Measurements from ENCODE around the gene CPOX. TPM values are rescaled to one million over a fixed set of nuclear protein-coding genes. Genes with fewer than 3 reads are reported as not detected.

The CPOX gene
- total and polyA plus RNA-seq, 10 of the 15 experiments (the other 5 are each of a cell fraction or from before 2014, with no cell fraction given): 40.7 to 72.6 (median 64.5) TPM

- Histone ChIP-seq H3K79me2 (ENCODE audit: control insufficient read depth, insufficient read depth, low read length) (peaks cover 37% of the 10 kb centered on the region), H3K36me3 (ENCODE audit: control insufficient read depth in 2 of 2, insufficient read depth in 2 of 2, low read length in 1 of 2) (peaks cover 7 to 41% of the 10 kb centered on the region in 2 experiments), H3K4me1 (ENCODE audit: control insufficient read depth, insufficient read depth, low read length) (no peaks in the 10 kb centered on the region), H3K27ac (ENCODE audit: control insufficient read depth, insufficient read depth) (no peak overlapping the region), H2AFZ (ENCODE audit: control insufficient read depth, low read depth, low read length) (no peak overlapping the region), H3K27me3 (replicated peaks in 1 of 2; ENCODE audit: control insufficient read depth in 2 of 2, insufficient read depth in 2 of 2, low read length in 1 of 2) (no peaks in the 10 kb centered on the region), H3K9me3 (replicated peaks; ENCODE audit: control insufficient read depth, insufficient read depth, low read length) (no peaks in the 10 kb centered on the region; the same call in 2 of the 3 replicates), H3K9ac (ENCODE audit: control insufficient read depth, insufficient read depth, low read length) (no peak overlapping the region), H3K4me2 (ENCODE audit: control insufficient read depth, insufficient read depth) (no peak overlapping the region), H4K20me1 (ENCODE audit: control insufficient read depth, insufficient read depth) (no peaks in the 10 kb centered on the region; the same call in 1 of the 2 replicates), H3K4me3 (no peak overlapping the region)
- DNase-seq (ENCODE audit: low read depth, low spot score) (no peak), FAIRE-seq (no peak), ATAC-seq (no peak)
- SMC1A ChIA-PET (ENCODE audit: uncharacterized antibody, unreplicated experiment): interaction anchor here (0.9 to 1.7 kb wide), 7 partner anchors 9 to 252 kb away, joined by 3 to 10 read pairs (median 3); no protein-coding TSS in a partner anchor
- no TSS peak for BruUV-seq (replicated peaks)
- TF ChIP-seq KLF5 (IDR thresholded peaks at IDR 0.05; ENCODE audit: partially characterized antibody) (no peak), YBX1 (IDR thresholded peaks at IDR 0.05) (no peak), CBX5 (IDR thresholded peaks at IDR 0.05; ENCODE audit: low read depth) (no peak), RUNX3 (IDR thresholded peaks at IDR 0.05; ENCODE audit: low read length) (no peak)
- POLR2A ChIA-PET: no interaction called here
- in situ Hi-C loops (cut with MboI) (no loop called here), intact Hi-C loops (cut with micrococcal nuclease; ENCODE audit: unreplicated experiment) (no loop called here)
- 100% methylated on average over 1 of the region's 1 CpG for WGBS (ENCODE audit: insufficient coverage, insufficient replicate concordance, low lambda C conversion rate, missing lambda C conversion rate)
- CTCF ChIA-PET: interaction anchor here (0.8 to 2.6 kb wide), 6 partner anchors 10 to 253 kb away, joined by 3 to 14 read pairs (median 4); no protein-coding TSS in a partner anchor
- RAD21 ChIA-PET (ENCODE audit: unreplicated experiment): interaction anchor here (1.2 kb wide), 1 partner anchor 7 kb away, joined by 5 read pairs; no protein-coding TSS in a partner anchor
These were observed 11.4 kb downstream of the CPOX start for GRCh38 chr3:98582042-98582441.

- Histone ChIP-seq H3K27ac (ENCODE audit: control insufficient read depth, insufficient read depth) (no peak overlapping the region), H3K9me3 (replicated peaks; ENCODE audit: control insufficient read depth, insufficient read depth, low read length) (no peaks in the 10 kb centered on the region; the same call in 2 of the 3 replicates), H3K9ac (ENCODE audit: control insufficient read depth, insufficient read depth, low read length) (no peak overlapping the region), H2AFZ (ENCODE audit: control insufficient read depth, low read depth, low read length) (no peak overlapping the region), H3K4me3 (no peak overlapping the region), H3K4me1 (ENCODE audit: control insufficient read depth, insufficient read depth, low read length) (no peaks in the 10 kb centered on the region), H3K4me2 (ENCODE audit: control insufficient read depth, insufficient read depth) (0 out of 2 replicates have a peak overlapping the region, but pooled peaks have one; percentile 2), H3K36me3 (ENCODE audit: control insufficient read depth in 2 of 2, insufficient read depth in 2 of 2, low read length in 1 of 2) (peaks cover 7 to 45% of the 10 kb centered on the region in 2 experiments), H3K27me3 (replicated peaks in 1 of 2; ENCODE audit: control insufficient read depth in 2 of 2, insufficient read depth in 2 of 2, low read length in 1 of 2) (no peaks in the 10 kb centered on the region), H3K79me2 (ENCODE audit: control insufficient read depth, insufficient read depth, low read length) (peaks cover 35% of the 10 kb centered on the region), H4K20me1 (ENCODE audit: control insufficient read depth, insufficient read depth) (no peaks in the 10 kb centered on the region; the same call in 1 of the 2 replicates)
- POLR2A ChIA-PET: interaction anchor here (1.1 to 1.4 kb wide), 2 partner anchors 9 to 12 kb away, joined by 3 to 6 read pairs; partner anchors contain the start of gene CPOX
- in situ Hi-C loops (cut with MboI): no loop called here
- WGBS (ENCODE audit: insufficient coverage, insufficient replicate concordance, low lambda C conversion rate, missing lambda C conversion rate): 95% methylated on average over 1 of the region's 1 CpG
- FAIRE-seq: no peak
- no peak for ATAC-seq
- TF ChIP-seq POU2F2 (IDR thresholded peaks at IDR 0.05; ENCODE audit: borderline replicate concordance, low read depth, low read length): no peak
- TF ChIP-seq IRF4 (IDR thresholded peaks at IDR 0.05; ENCODE audit: low read depth, low read length): no peak
- no peak for TF ChIP-seq CBFB (IDR thresholded peaks at IDR 0.05; ENCODE audit: low read depth)
- no peak for TF ChIP-seq BCL11A (IDR thresholded peaks at IDR 0.05; ENCODE audit: low read depth, low read length)
- CTCF ChIA-PET: interaction anchor here (0.8 to 2.6 kb wide), 7 partner anchors 10 to 252 kb away, joined by 3 to 14 read pairs (median 3); no protein-coding TSS in a partner anchor
- RAD21 ChIA-PET (ENCODE audit: unreplicated experiment): interaction anchor here (1.2 kb wide), 1 partner anchor 8 kb away, joined by 5 read pairs; no protein-coding TSS in a partner anchor
- no TSS peak for BruUV-seq (replicated peaks)
- SMC1A ChIA-PET (ENCODE audit: uncharacterized antibody, unreplicated experiment): interaction anchor here (0.9 to 1.7 kb wide), 8 partner anchors 9 to 394 kb away, joined by 3 to 10 read pairs (median 3); no protein-coding TSS in a partner anchor
- DNase-seq (ENCODE audit: low read depth, low spot score): no peak
- intact Hi-C loops (cut with micrococcal nuclease; ENCODE audit: unreplicated experiment): no loop called here
These were observed 11.9 kb downstream of the CPOX start for GRCh38 chr3:98581474-98581873.

Data from GM12878 (cell line).